WERI-Rb-1 (cell line): Measurements from ENCODE around the gene BAIAP2L2.

Experiments
- DNase-seq: peaks from one replicate; pipeline ENCODE4 v3.0.0-alpha.2; 2020
- H3K27ac ChIP-seq: fragments of 250-450 bp; sonication (Bioruptor Pico); 2 replicates; pipeline ENCODE4 v1.5.1; 2020; ENCODE audit warnings: mild to moderate bottlenecking, moderate library complexity
- H3K27me3 ChIP-seq: fragments of 250-450 bp; sonication (Bioruptor Pico); 2 replicates; pipeline ENCODE4 v1.5.1; 2021; ENCODE audit warnings: mild to moderate bottlenecking, low read depth, moderate library complexity; ENCODE audit not compliant: insufficient read depth, severe bottlenecking
- H3K36me3 ChIP-seq: fragments of 250-450 bp; sonication (Bioruptor Pico); 2 replicates; pipeline ENCODE4 v1.5.1; 2020; ENCODE audit warnings: mild to moderate bottlenecking, moderate library complexity
- H3K4me3 ChIP-seq: 2 replicates; pipeline ENCODE4 v1.5.1; 2011; ENCODE audit warnings: low read depth, mild to moderate bottlenecking, control low read depth, low read length
- H3K9me3 ChIP-seq: fragments of 250-450 bp; sonication (Bioruptor Pico); 2 replicates; pipeline ENCODE4 v1.5.1; 2021; ENCODE audit warnings: mild to moderate bottlenecking, moderate library complexity; ENCODE audit not compliant: severe bottlenecking
- TF ChIP-seq, protein P1 (sequence below): IDR thresholded peaks from 2 replicates; pipeline ENCODE4 v1.5.1; 2011; ENCODE audit warnings: low read depth, mild to moderate bottlenecking, control low read depth, inconsistent platforms, low read length

BAIAP2L2 gene

DNA sequence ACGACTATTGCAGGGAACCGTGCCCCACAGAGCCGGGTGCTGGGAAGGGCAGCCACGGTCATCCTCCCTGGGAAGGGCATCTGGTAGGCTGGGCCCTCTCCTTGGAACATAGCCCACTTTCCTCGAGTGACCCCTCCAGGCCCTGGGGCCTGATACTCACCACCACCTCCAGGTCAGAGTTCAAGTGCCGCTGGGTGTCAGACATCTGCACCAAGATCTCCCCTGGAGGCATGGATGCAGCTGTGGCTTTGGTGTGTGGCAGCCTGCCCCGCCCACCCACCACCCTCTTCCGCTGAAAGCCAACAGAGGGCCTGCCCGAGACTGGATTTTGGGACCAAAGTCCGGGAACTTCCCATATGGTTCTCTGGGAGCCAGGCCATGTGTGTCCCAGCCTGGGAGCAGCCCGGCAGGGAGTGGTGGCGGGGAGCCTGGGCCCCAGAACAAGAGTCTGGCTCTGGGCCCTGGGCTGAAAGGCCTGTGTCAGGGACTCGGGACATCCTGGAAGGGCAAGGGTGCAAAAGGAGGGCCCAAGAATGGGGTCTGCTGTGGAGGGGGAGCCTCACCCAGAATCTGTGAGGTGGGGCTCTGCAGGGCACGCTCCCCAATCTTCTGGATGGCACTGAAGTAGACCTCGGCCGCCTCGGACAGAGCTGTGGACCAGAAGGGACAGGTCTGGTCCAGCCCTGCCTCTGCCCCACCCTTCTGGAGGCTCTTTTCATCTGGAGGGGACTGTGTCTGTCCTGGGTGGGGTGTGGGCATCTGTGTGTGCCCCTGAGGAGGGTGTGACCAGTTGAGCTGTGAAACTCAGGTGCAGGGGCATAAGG, 2.6 kb downstream of the BAIAP2L2 start:
- no peak for DNase-seq

DNA sequence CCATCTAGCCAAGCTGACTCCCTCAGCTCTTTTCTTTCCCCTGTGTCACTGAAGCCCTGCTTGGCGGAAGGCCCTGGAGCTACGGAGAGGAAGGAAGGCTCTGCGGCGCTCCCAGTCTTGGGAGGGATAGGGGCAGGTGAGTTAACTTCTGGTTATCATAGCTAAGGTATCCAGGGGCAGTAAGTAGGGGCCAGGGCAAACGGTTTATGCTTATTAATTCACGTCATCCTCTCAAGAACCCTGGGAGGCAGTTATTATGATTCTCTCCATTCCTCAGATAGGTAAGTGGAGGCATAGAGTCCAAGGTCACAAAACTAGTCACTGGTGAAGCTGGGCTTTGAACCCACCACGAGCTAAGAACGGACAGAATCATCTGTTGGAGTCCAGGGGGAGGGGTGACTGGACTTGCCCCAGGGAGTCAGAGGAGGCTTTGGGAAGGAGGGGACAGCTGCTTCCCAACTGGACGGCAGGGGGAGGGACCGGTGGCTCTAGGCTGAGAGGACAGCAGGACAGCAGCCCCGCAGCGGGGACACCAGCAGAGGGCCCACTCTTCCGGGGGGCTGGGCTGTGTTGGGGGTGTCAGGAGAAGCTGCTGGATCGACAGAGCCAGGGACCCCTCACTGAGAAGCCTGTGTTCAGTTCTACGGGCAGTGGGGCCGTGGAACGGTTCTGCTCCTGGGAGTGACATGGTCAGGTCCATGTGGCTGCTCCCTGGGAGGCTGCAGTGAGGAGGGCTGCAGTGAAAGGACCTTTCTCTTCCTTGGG, 3.5 kb downstream of the BAIAP2L2 start:
- Histone ChIP-seq H3K4me3 (no peak overlapping the region), H3K27ac (no peak overlapping the region), H3K9me3 (no peaks in the 10 kb centered on the region), H3K36me3 (no peaks in the 10 kb centered on the region), H3K27me3 (no peaks in the 10 kb centered on the region)
- DNase-seq, result no peak
- TF ChIP-seq, protein P1, sequence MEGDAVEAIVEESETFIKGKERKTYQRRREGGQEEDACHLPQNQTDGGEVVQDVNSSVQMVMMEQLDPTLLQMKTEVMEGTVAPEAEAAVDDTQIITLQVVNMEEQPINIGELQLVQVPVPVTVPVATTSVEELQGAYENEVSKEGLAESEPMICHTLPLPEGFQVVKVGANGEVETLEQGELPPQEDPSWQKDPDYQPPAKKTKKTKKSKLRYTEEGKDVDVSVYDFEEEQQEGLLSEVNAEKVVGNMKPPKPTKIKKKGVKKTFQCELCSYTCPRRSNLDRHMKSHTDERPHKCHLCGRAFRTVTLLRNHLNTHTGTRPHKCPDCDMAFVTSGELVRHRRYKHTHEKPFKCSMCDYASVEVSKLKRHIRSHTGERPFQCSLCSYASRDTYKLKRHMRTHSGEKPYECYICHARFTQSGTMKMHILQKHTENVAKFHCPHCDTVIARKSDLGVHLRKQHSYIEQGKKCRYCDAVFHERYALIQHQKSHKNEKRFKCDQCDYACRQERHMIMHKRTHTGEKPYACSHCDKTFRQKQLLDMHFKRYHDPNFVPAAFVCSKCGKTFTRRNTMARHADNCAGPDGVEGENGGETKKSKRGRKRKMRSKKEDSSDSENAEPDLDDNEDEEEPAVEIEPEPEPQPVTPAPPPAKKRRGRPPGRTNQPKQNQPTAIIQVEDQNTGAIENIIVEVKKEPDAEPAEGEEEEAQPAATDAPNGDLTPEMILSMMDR, result 0 out of 2 replicates have a peak, but pooled peaks have one; percentile 14

More for the DNA sequence above, 2.6 kb downstream of the BAIAP2L2 start:
- H3K36me3 ChIP-seq, result no peaks in the 10 kb centered on the region
- TF ChIP-seq, protein P1, result no peak
- H3K27me3 ChIP-seq, result no peaks in the 10 kb centered on the region
- H3K27ac ChIP-seq, result no peak overlapping the region
- H3K9me3 ChIP-seq, result no peaks in the 10 kb centered on the region
- H3K4me3 ChIP-seq, result no peak overlapping the region

DNA sequence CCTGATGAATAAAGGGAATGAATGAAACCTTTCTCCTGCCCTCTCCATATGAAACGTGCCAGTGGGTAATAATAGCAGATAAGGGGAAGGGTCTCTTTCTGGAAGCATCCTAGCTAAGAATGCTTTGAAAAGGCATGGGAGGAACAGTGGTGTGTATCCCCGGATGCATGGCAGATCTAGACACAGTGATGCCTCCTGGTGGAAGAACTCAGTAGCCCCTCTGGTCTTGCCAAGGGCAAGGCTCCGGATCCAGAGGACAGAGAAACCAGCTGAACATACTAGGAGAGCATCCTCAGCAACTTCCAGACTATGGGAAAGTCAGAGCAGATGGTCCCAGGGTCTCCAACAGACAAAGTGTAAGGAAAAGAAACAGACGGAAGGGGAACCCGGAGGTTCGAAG, 6.4 kb downstream of the BAIAP2L2 start:
- Histone ChIP-seq H3K36me3 (no peaks in the 10 kb centered on the region), H3K4me3 (no peak overlapping the region), H3K9me3 (no peaks in the 10 kb centered on the region), H3K27me3 (no peaks in the 10 kb centered on the region), H3K27ac (no peak overlapping the region)
- TF ChIP-seq, protein P1, result peak; percentile 54
- no peak for DNase-seq

DNA sequence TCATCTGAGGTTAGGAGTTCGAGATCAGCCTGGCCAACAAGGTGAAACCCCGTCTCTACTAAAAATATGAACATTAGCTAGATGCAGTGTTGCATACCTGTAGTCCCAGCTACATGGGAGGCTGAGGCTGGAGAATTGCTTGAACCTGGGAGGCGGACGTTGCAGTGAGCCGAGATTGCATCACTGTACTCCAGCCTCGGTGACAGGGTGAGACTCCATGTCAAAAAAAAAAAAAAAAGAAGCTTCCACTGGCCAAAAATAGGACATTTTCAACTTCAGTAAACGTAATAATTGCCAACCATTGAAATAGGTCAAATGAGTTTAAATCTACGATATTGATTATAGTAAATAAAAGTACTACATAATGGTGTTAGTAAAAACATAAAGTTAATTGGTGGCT, 6.8 kb downstream of the BAIAP2L2 start:
- TF ChIP-seq, protein P1, result no peak
- Histone ChIP-seq H3K27me3 (no peaks in the 10 kb centered on the region), H3K27ac (no peak overlapping the region), H3K36me3 (no peaks in the 10 kb centered on the region), H3K9me3 (no peaks in the 10 kb centered on the region), H3K4me3 (no peak overlapping the region)
- DNase-seq, result no peak

DNA sequence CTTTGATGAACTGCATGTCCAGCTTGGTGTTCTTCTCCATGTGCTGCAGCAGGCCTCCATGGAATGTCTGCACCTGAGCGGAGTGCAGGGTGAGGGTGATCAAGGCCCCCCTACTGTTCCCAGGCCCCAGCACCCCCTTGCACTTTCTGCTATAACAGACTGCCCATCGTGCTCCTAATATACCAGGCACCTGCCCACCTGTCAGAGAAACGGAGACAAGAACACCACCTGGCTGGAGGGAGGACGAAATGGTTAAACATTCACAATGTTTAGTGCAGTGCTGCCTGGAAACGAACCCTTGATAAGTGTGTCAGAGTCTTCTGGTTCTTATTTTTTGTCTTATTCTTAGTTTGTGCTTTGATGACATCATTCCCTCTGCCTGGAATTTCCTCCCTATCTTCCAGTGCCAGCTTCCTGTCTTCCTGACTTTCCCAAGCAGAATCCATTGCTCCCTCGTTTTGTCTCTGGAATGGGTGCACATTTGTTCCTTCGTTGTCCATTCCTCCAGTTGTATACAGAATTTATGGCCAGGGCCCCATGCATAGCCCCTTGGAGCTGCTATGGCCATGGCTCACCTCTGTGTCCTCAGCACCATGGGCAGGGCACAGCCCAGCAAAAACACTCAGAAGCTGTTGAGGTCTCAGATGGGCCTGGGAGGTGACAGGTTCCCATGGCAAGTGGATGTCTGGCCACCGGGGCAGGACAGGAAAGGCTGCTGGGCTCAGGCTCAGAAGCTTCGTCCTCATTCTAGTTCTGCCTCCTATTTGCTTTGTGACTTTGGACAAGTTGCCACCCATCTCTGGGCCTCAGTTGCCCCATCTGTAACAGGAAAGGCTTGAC, 11.9 kb downstream of the BAIAP2L2 start:
- H3K27me3 ChIP-seq, result no peaks in the 10 kb centered on the region
- no peaks in the 10 kb centered on the region for H3K36me3 ChIP-seq
- DNase-seq, result no peak
- no peak overlapping the region for H3K4me3 ChIP-seq
- H3K27ac ChIP-seq, result no peak overlapping the region
- no peaks in the 10 kb centered on the region for H3K9me3 ChIP-seq
- TF ChIP-seq, protein P1, result no peak
